ENCODE measurements around the gene MIS12.

The MIS12 gene

GRCh38 chr17:5509482-5509881 lies 23.1 kb downstream of the MIS12 start:
- H3K27me3 ChIP-seq, result no peaks in the 10 kb centered on the region
- TF ChIP-seq CTCF (IDR thresholded peaks at IDR 0.05), result no peak
- no peak for DNase-seq
- no peaks in the 10 kb centered on the region for H3K9me3 ChIP-seq
- no peak overlapping the region for H3K4me3 ChIP-seq
- no peak overlapping the region for H3K27ac ChIP-seq
- no peaks in the 10 kb centered on the region for H3K4me1 ChIP-seq
- intact Hi-C loops (cut with DNase I; ENCODE audit: low total_unique reads), result no loop called here
- H3K36me3 ChIP-seq, result peaks cover 0 to 20% (median 5%) of the 10 kb centered on the region in 3 donors

GRCh38 chr17:5510771-5511170 lies 24.4 kb downstream of the MIS12 start:
- intact Hi-C loops (cut with DNase I; ENCODE audit: low total_unique reads), result no loop called here
- peaks cover 0 to under 1% (median 0%) of the 10 kb centered on the region in 4 donors for H3K4me1 ChIP-seq

GRCh38 chr17:5511401-5512225 lies 25.2 kb downstream of the MIS12 start:
- no peak for TF ChIP-seq CTCF (IDR thresholded peaks at IDR 0.05)
- Histone ChIP-seq H3K9me3 (no peaks in the 10 kb centered on the region), H3K27ac (no peak overlapping the region), H3K36me3 (peaks cover 0 to 28% (median 24%) of the 10 kb centered on the region in 3 donors), H3K27me3 (no peaks in the 10 kb centered on the region), H3K4me3 (no peak overlapping the region), H3K4me1 (peaks cover 0 to 9% (median 1%) of the 10 kb centered on the region in 4 donors)
- DNase-seq, result no peak
- intact Hi-C loops (cut with DNase I; ENCODE audit: low total_unique reads), result no loop called here

More at GRCh38 chr17:5510771-5511170, 24.4 kb downstream of the MIS12 start:
- no peak for TF ChIP-seq CTCF (IDR thresholded peaks at IDR 0.05)
- H3K27me3 ChIP-seq, result no peaks in the 10 kb centered on the region
- H3K36me3 ChIP-seq, result peaks cover 0 to 26% (median 18%) of the 10 kb centered on the region in 3 donors
- H3K27ac ChIP-seq, result no peak overlapping the region
- no peaks in the 10 kb centered on the region for H3K9me3 ChIP-seq
- no peak overlapping the region for H3K4me3 ChIP-seq
- no peak for DNase-seq

- Histone ChIP-seq H3K4me1 (peaks cover 0 to 10% (median 1%) of the 10 kb centered on the region in 4 donors), H3K27me3 (no peaks in the 10 kb centered on the region), H3K27ac (no peak overlapping the region), H3K36me3 (peaks cover 4 to 30% (median 19%) of the 10 kb centered on the region in 3 donors), H3K4me3 (no peak overlapping the region), H3K9me3 (no peaks in the 10 kb centered on the region)
- DNase-seq, result no peak
- intact Hi-C loops (cut with DNase I; ENCODE audit: low total_unique reads), result no loop called here
- no peak for TF ChIP-seq CTCF (IDR thresholded peaks at IDR 0.05)
Observed at GRCh38 chr17:5513628-5514027, 27.3 kb downstream of the MIS12 start.

- no peak for TF ChIP-seq CTCF (IDR thresholded peaks at IDR 0.05)
- DNase-seq, result no peak
Observed at GRCh38 chr17:5514976-5515375, 28.6 kb downstream of the MIS12 start.

More at GRCh38 chr17:5514976-5515375, 28.6 kb downstream of the MIS12 start:
- Histone ChIP-seq H3K4me1 (peaks cover 0 to 10% (median 1%) of the 10 kb centered on the region in 4 donors), H3K9me3 (no peaks in the 10 kb centered on the region), H3K36me3 (peaks cover 4 to 30% (median 19%) of the 10 kb centered on the region in 3 donors), H3K27ac (no peak overlapping the region), H3K27me3 (no peaks in the 10 kb centered on the region), H3K4me3 (no peak overlapping the region)
- intact Hi-C loops (cut with DNase I; ENCODE audit: low total_unique reads), result no loop called here

Measured in tibial artery (tissue), 4 donors.